ENCODE measurements around the gene ZBTB40.

Gene ZBTB40

GRCh38 chr1:22470227-22470626 lies 18.6 kb downstream of the ZBTB40 start:
- DNase-seq (ENCODE audit: low read depth in 2 of 2, low spot score in 1 of 2), result no peak

GRCh38 chr1:22471078-22471477 lies 19.4 kb downstream of the ZBTB40 start:
- no peak for DNase-seq (ENCODE audit: low read depth in 2 of 2, low spot score in 1 of 2)

GRCh38 chr1:22471610-22472009 lies 20.0 kb downstream of the ZBTB40 start:
- DNase-seq (ENCODE audit: low read depth in 2 of 2, low spot score in 1 of 2), result no peak

- DNase-seq (ENCODE audit: low read depth in 2 of 2, low spot score in 1 of 2), result no peak
Observed at GRCh38 chr1:22472596-22472995, 20.9 kb downstream of the ZBTB40 start.

GRCh38 chr1:22473952-22474351 lies 22.3 kb downstream of the ZBTB40 start:
- no peak for DNase-seq (ENCODE audit: low read depth in 2 of 2, low spot score in 1 of 2)

- no peak for DNase-seq (ENCODE audit: low read depth in 2 of 2, low spot score in 1 of 2)
Observed at GRCh38 chr1:22476566-22476965, 24.9 kb downstream of the ZBTB40 start.

- no peak for DNase-seq (ENCODE audit: low read depth in 2 of 2, low spot score in 1 of 2)
Observed at GRCh38 chr1:22483121-22483520, 31.5 kb downstream of the ZBTB40 start.

GRCh38 chr1:22484706-22485345 lies 33.2 kb downstream of the ZBTB40 start:
- no peak for DNase-seq (ENCODE audit: low read depth in 2 of 2, low spot score in 1 of 2)

GRCh38 chr1:22485431-22485830 lies 33.8 kb downstream of the ZBTB40 start:
- DNase-seq (ENCODE audit: low read depth in 2 of 2, low spot score in 1 of 2), result no peak

- no peak for DNase-seq (ENCODE audit: low read depth in 2 of 2, low spot score in 1 of 2)
Observed at GRCh38 chr1:22487781-22488180, 36.1 kb downstream of the ZBTB40 start.

- no peak for DNase-seq (ENCODE audit: low read depth in 2 of 2, low spot score in 1 of 2)
Observed at GRCh38 chr1:22488319-22488718, 36.7 kb downstream of the ZBTB40 start.

- no peak for DNase-seq (ENCODE audit: low read depth in 2 of 2, low spot score in 1 of 2)
Observed at GRCh38 chr1:22489278-22489677, 37.6 kb downstream of the ZBTB40 start.

- DNase-seq (ENCODE audit: low read depth in 2 of 2, low spot score in 1 of 2), result no peak
Observed at GRCh38 chr1:22489823-22490222, 38.2 kb downstream of the ZBTB40 start.

GRCh38 chr1:22490309-22490708 lies 38.7 kb downstream of the ZBTB40 start:
- no peak for DNase-seq (ENCODE audit: low read depth in 2 of 2, low spot score in 1 of 2)

- DNase-seq (ENCODE audit: low read depth in 2 of 2, low spot score in 1 of 2), result no peak
Observed at GRCh38 chr1:22491995-22492715, 40.5 kb downstream of the ZBTB40 start.

- DNase-seq (ENCODE audit: low read depth in 2 of 2, low spot score in 1 of 2), result no peak
Observed at GRCh38 chr1:22494144-22494543, 42.5 kb downstream of the ZBTB40 start.

GRCh38 chr1:22494943-22495579 lies 43.4 kb downstream of the ZBTB40 start:
- no peak for DNase-seq (ENCODE audit: low read depth in 2 of 2, low spot score in 1 of 2)

GRCh38 chr1:22496536-22497160 lies 45.0 kb downstream of the ZBTB40 start:
- DNase-seq (ENCODE audit: low read depth in 2 of 2, low spot score in 1 of 2), result no peak

GRCh38 chr1:22498463-22498862 lies 46.8 kb downstream of the ZBTB40 start:
- no peak for DNase-seq (ENCODE audit: low read depth in 2 of 2, low spot score in 1 of 2)

- DNase-seq (ENCODE audit: low read depth in 2 of 2, low spot score in 1 of 2), result no peak
Observed at GRCh38 chr1:22500058-22500457, 48.4 kb downstream of the ZBTB40 start.

- DNase-seq (ENCODE audit: low read depth in 2 of 2, low spot score in 1 of 2), result no peak
Observed at GRCh38 chr1:22500471-22500870, 48.8 kb downstream of the ZBTB40 start.

GRCh38 chr1:22502202-22502601 lies 50.6 kb downstream of the ZBTB40 start:
- DNase-seq (ENCODE audit: low read depth in 2 of 2, low spot score in 1 of 2), result no peak
